COLO829 (cell line): ENCODE measurements around the gene RCOR3.
"Not testable (repeated sequence)": the region's sequence is repeated elsewhere in the genome, so short reads cannot be mapped to it uniquely, and the experiment has no call there.

Experiments
- DNase-seq: peaks from one replicate; pipeline ENCODE4 v3.0.0; 2012; ENCODE audit warnings: low spot score

Gene RCOR3

GRCh38 chr1:211260141-211261107 is 1.3 kb downstream of the RCOR3 start:
- DNase-seq = peak; percentile 53

DNA sequence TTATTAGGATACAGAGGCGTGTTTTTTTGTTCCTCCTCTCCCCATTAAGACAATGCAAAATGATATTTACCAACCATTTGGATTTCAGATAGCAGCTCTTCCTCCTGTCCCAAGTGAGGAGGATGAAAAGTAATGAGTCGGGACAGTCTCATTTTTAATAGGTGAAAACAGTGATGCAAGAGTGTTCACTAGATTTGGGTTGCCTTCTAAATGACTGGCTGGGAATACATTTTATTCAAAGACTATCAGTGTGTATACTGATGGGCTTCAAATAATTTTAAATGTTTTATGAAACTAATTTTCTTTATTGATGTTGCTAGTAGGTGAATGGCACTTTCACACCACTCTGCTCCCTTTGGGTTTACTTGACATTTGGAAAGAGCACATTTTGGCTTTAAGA is 2.1 kb downstream of the RCOR3 start:
- DNase-seq = no peak

GRCh38 chr1:211263022-211263421 is 3.9 kb downstream of the RCOR3 start:
- DNase-seq = not testable (repeated sequence)

GRCh38 chr1:211267204-211267857 is 8.2 kb downstream of the RCOR3 start:
- no peak for DNase-seq

DNA sequence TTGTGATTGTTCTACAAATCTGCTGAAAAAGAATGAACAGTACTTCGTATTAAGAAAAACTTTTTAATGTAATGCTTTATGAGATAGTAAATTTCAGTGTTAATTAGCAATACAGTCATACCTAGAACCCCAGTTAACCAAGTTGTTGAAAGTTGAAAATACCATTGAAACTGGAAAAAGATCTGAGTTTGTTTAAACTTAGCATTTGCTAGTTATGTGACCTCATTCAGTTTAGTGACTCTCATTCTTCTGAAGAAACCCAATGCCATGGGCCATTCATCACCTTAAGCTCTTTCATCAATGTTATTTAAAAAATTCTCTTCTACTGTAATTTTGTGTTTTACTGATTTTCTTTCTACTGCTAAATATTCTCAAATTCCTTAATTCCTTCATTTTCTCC is 20.2 kb downstream of the RCOR3 start:
- no peak for DNase-seq

GRCh38 chr1:211280910-211281309 is 21.7 kb downstream of the RCOR3 start:
- no peak for DNase-seq

DNA sequence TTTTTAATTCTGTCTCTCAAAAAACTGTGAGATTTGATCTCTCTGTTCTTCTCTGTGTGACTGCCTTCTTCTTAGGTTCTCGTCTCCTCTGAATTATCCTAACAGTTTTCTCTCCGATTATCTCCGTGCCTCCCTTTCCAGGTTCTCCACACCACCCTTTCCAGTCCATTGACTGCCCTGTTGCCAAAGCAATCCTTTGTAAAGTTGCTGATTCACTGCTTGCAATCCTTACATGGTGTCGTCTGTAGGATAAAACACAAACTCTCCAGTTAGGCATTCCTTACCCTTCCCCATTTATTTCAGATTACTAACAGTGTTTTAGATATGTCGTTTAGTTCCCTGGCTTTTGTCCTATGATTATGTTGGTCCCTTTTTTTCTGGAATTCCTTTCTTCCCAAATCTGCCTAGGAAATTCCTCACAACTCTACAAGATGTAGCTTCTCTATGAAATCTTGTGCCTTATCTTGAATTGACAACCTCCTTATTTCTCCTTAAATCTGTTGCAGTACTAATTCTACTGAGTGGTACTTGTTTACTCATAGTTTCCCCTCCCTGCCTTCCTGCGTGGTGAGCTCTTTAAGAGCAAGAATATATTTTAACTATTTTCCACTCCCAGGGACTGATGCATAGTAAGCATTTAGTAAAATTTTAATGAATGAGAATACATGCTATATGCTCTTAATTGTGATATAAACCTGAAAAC is 22.3 kb downstream of the RCOR3 start:
- no peak for DNase-seq

DNA sequence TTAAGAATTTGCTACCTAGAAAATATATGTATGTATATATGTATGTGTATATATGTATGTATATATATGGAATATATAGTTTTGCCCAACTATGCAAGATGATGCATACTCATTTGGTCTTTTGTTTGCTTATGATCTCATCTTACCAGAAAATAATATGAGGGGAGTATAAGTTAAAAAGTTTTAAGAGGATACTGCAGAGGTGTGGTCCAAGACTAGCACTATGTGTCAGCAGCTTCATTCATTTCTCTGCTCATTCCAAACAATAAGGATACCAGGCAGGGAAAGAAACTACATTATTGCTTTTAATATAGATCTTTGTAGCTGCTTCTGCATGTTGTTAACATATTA is 22.8 kb downstream of the RCOR3 start:
- DNase-seq = no peak

DNA sequence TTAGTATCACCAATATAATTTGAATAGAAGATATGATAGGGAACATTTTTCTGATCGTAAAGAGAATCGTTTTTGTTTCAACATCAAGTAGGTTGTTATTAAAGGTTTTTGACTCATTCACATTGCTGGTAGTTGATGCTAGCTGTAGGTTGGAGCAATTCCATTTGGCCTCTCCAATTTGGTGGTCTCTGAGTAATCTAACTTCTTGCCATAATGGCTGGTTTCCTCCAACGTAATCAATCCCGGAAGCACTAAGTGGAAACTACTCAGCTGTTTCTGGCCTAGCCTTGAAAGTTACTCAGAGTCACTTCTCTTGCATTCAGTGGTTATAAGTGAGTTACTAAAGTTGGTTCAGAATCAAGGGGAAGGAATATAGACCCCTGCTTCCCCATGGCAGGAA is 26.0 kb downstream of the RCOR3 start:
- DNase-seq = no peak

DNA sequence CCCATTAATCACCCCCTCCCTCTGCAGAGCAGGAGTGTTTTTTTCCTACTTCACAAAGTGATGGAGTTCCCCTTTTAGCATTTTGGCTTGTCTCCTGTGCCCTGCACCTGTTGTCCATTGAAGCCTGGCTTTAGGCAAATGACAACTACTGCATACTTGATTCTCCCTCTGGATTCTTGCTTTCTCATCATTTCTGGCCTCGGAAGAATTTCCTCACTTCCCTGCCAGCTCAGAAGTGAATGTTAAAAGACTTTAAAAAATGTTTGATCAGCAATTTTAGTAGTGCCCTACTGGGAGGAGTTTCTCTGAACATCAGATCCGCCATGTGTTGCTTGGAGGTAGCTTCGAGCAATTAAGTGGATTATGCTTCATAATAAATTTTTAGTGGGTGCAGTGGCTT is 28.1 kb downstream of the RCOR3 start:
- no peak for DNase-seq

DNA sequence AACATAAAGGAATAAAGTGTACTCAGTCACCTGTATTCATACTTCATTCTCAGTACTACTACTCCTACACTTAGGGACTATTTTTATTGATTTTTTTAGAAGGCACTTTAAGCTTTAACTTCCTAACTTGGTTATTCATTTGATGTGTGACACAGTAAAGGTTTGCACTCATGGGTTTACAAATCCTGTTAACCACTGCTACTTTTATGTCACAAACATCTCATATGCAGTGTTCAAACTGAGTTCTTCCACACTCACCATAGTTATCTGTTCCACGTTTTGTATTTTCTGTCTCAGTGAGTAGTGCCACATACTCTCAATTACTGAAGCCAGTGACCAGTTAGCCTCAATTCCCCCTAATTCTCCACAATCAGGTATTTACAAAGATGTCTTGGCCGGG is 33.2 kb downstream of the RCOR3 start:
- DNase-seq = no peak

GRCh38 chr1:211296396-211296795 is 37.2 kb downstream of the RCOR3 start:
- no peak for DNase-seq

- no peak for DNase-seq
Measured at GRCh38 chr1:211305044-211305443, 45.9 kb downstream of the RCOR3 start.

- DNase-seq = no peak
Measured at GRCh38 chr1:211309617-211310016, 50.5 kb downstream of the RCOR3 start.

DNA sequence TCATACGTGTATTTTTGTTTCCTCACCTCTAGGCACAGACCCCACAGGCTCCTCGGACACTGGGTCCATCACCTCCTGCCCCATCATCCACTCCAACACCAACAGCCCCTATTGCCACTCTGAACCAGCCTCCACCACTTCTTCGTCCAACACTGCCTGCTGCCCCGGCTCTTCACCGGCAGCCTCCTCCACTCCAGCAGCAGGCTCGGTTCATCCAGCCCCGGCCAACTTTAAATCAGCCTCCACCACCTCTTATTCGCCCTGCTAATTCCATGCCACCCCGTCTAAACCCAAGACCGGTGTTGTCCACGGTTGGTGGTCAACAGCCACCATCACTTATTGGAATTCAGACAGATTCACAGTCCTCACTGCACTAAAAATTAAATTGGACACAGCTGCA is 54.2 kb downstream of the RCOR3 start:
- DNase-seq = no peak

- no peak for DNase-seq
Measured at GRCh38 chr1:211318576-211319280, 59.6 kb downstream of the RCOR3 start.

- no peak for DNase-seq
Measured at GRCh38 chr1:211319892-211320291, 60.7 kb downstream of the RCOR3 start.

GRCh38 chr1:211320980-211321379 is 61.8 kb downstream of the RCOR3 start:
- DNase-seq = no peak

DNA sequence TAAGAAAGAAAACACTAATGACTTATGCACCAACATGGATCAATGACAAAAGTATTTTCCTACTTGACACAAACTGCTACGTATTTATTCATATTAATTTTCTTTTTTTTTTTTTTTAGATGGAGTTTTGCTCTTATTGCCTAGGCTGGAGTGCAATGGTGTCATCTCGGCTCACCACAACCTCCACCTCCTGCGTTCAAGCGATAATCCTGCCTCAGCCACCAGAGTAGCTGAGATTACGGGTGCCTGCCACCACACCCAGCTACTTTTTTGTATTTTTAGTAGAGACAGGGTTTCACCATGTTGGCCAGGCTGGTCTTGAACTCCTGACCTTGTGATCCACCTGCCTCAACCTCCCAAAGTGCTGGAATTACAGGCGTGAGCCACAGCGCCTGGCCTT is 62.5 kb downstream of the RCOR3 start:
- not testable (repeated sequence) for DNase-seq

DNA sequence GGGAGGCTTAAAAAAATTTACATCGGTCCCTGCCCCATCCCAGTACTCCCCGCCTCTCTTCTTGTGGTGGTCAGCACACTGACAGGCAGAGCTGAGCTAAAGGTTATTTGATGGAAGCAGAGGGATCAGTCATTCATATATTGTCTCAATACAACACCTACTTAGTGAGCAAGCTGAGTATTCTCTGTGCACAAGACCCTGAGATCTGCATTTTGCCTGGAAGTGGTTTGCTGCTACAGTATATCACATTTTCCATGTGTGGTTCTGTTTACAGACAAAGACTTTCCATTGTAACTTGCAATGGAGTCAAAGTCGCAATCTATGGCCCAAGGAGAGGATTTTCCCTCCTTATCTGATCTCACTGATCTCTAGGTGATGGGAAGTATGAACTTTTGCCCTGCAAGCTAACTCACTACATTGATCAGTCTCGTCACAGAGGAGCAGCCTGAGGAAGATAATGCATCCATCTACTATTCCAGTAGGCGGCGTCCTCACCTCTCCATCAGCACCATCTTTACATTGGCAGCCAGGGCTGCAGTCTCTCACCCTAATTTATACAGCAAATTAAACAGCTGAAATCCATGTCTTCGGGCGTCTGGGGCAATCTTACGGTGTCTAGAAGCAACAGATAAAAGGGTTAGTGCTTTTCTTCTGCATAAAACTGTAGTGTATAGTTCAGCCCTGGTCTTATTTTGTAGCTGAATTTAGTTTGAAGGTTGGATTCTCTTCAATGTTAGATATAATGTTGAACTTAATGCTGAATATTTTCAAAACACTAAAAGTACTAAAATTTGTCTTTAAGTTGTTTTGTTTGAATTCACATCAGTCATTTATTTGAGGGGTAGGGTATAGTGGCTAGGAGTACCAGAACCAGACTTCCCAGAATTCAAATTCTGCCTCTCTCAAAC is 64.2 kb downstream of the RCOR3 start:
- peak; percentile 84 for DNase-seq
